Upper lobe of right lung (tissue), 1 donor: ENCODE measurements around the gene OPN5. TPM values are rescaled to one million over a fixed set of nuclear protein-coding genes. Genes with fewer than 3 reads are reported as not detected.
A peak's percentile ranks its signal among the peaks of the same experiment; 100 is the strongest.

Experiments
- ATAC-seq: fragments of 200-7000 bp; cut with Tn5 transposase; one replicate; pipeline ENCODE4 v1.9.1; 2020; ENCODE audit warnings: mild to moderate bottlenecking, moderate library complexity
- DNase-seq: peaks from one replicate; pipeline ENCODE4 v3.0.0-alpha.2; 2020
- H3K27ac ChIP-seq: fragments of 200-600 bp; one replicate; pipeline ENCODE4 v1.8.0; 2022
- H3K27me3 ChIP-seq: fragments of 200-600 bp; one replicate; pipeline ENCODE4 v1.8.0; 2022; ENCODE audit warnings: mild to moderate bottlenecking
- H3K36me3 ChIP-seq: fragments of 200-600 bp; one replicate; pipeline ENCODE4 v1.8.0; 2022
- H3K4me1 ChIP-seq: fragments of 200-600 bp; one replicate; pipeline ENCODE4 v1.8.0; 2022
- H3K4me3 ChIP-seq: fragments of 200-600 bp; one replicate; pipeline ENCODE4 v1.8.0; 2022; ENCODE audit warnings: mild to moderate bottlenecking
- H3K9me3 ChIP-seq: fragments of 200-600 bp; one replicate; pipeline ENCODE4 v1.8.0; 2022
- CTCF ChIP-seq: fragments of 200-600 bp; IDR thresholded peaks from one replicate; pipeline ENCODE4 v1.8.0; 2022; ENCODE audit warnings: antibody characterized with exemption
- intact Hi-C: fragments of 100-400 bp; cut with DNase I; formaldehyde crosslinking; loops from one replicate; pipeline ENCODE4 v1.11.0; 2022
- total RNA-seq: library from RNA; stranded (reverse); fragmentation: NEBNext Ultra II Directional; extraction: Animal tissue kit (Norgen Biotek cat#: 25700); gene quantifications from one replicate; pipeline ENCODE4 v1.2.1, GENCODE V29; 2021
- donor health status: DM: no; HTN: yes; CAD: no; lungs with severe emphysema.

Gene OPN5
- total RNA-seq, 1 donor from 2014 or later, result not detected

- no peaks in the 10 kb centered on the region for H3K9me3 ChIP-seq
- intact Hi-C loops, result no loop called here
- no peak overlapping the region for H3K4me3 ChIP-seq
- no peak for ATAC-seq
- no peaks in the 10 kb centered on the region for H3K4me1 ChIP-seq
- H3K36me3 ChIP-seq, result no peaks in the 10 kb centered on the region
- no peak overlapping the region for H3K27ac ChIP-seq
- DNase-seq, result no peak
- no peak for TF ChIP-seq CTCF
- no peaks in the 10 kb centered on the region for H3K27me3 ChIP-seq
These were observed 8.8 kb upstream of the OPN5 start for GRCh38 chr6:47773005-47773404.

- Histone ChIP-seq H3K9me3 (no peaks in the 10 kb centered on the region), H3K4me3 (no peak overlapping the region), H3K36me3 (no peaks in the 10 kb centered on the region), H3K4me1 (peaks cover 10% of the 10 kb centered on the region), H3K27ac (no peak overlapping the region), H3K27me3 (no peaks in the 10 kb centered on the region)
- intact Hi-C loops, result no loop called here
- peak; percentile 62 for TF ChIP-seq CTCF
- peak; percentile 90 for ATAC-seq
- no peak for DNase-seq
These were observed 1.1 kb upstream of the OPN5 start for GRCh38 chr6:47780510-47781356.

GRCh38 chr6:47785182-47785581 is 3.4 kb downstream of the OPN5 start:
- H3K27ac ChIP-seq, result no peak overlapping the region
- peaks cover 16% of the 10 kb centered on the region for H3K4me1 ChIP-seq
- DNase-seq, result no peak
- intact Hi-C loops, result no loop called here
- no peak for TF ChIP-seq CTCF
- ATAC-seq, result no peak
- H3K36me3 ChIP-seq, result no peaks in the 10 kb centered on the region
- no peaks in the 10 kb centered on the region for H3K9me3 ChIP-seq
- no peaks in the 10 kb centered on the region for H3K27me3 ChIP-seq
- H3K4me3 ChIP-seq, result no peak overlapping the region

GRCh38 chr6:47787620-47788497 is 6.0 kb downstream of the OPN5 start:
- TF ChIP-seq CTCF, result peak; percentile 91
- peaks cover 6% of the 10 kb centered on the region for H3K4me1 ChIP-seq
- no peak overlapping the region for H3K27ac ChIP-seq
- H3K27me3 ChIP-seq, result no peaks in the 10 kb centered on the region
- DNase-seq (peak; percentile 79), ATAC-seq (peak; percentile 91)
- H3K36me3 ChIP-seq, result no peaks in the 10 kb centered on the region
- no peak overlapping the region for H3K4me3 ChIP-seq
- no peaks in the 10 kb centered on the region for H3K9me3 ChIP-seq
- intact Hi-C loops, result no loop called here

GRCh38 chr6:47788498-47788884 is 6.7 kb downstream of the OPN5 start:
- intact Hi-C loops, result no loop called here
- no peak overlapping the region for H3K27ac ChIP-seq
- no peaks in the 10 kb centered on the region for H3K36me3 ChIP-seq
- no peak overlapping the region for H3K4me3 ChIP-seq
- no peaks in the 10 kb centered on the region for H3K27me3 ChIP-seq
- DNase-seq (no peak), ATAC-seq (no peak)
- no peak for TF ChIP-seq CTCF
- no peaks in the 10 kb centered on the region for H3K9me3 ChIP-seq
- peaks cover 6% of the 10 kb centered on the region for H3K4me1 ChIP-seq
